ENCODE data around the gene IL18RAP. TPM values are rescaled to one million over a fixed set of nuclear protein-coding genes. Genes with fewer than 3 reads are reported as not detected.

IL18RAP gene
- total and polyA plus RNA-seq, 2 donors from 2014 or later, result 2.0 TPM; not detected in 1

- Histone ChIP-seq H3K4me3 (ENCODE audit: low read length in 3 of 3) (no peak overlapping the region), H3K27ac (ENCODE audit: low read depth in 2 of 2, low read length in 2 of 2) (no peak overlapping the region), H3K27me3 (ENCODE audit: control insufficient read depth, insufficient read depth, low read length) (no peaks in the 10 kb centered on the region), H3K9me3 (ENCODE audit: control insufficient read depth in 2 of 3, insufficient read depth in 1 of 3, low read length in 3 of 3) (peaks cover 0 to 7% (median 2%) of the 10 kb centered on the region in 3 donors), H3K36me3 (ENCODE audit: control insufficient read depth in 2 of 3, insufficient read depth in 3 of 3, low read length in 3 of 3) (no peaks in the 10 kb centered on the region), H3K9ac (ENCODE audit: low read length in 3 of 3) (no peak overlapping the region), H3K4me1 (ENCODE audit: control insufficient read depth in 2 of 3, insufficient read depth in 2 of 3, low read depth in 1 of 3, low read length in 3 of 3) (no peaks in the 10 kb centered on the region)
- FAIRE-seq (no peak), DNase-seq (no peak)
- TF ChIP-seq CTCF (IDR thresholded peaks at IDR 0.05; ENCODE audit: borderline replicate concordance, extremely low read depth, insufficient read depth), result no peak
- intact Hi-C loops (cut with DNase I), result no loop called here
Measured at GRCh38 chr2:102455061-102455670, 32.2 kb downstream of the IL18RAP start.

- peaks cover 0 to 7% (median 2%) of the 10 kb centered on the region in 3 donors for H3K9me3 ChIP-seq (ENCODE audit: control insufficient read depth in 2 of 3, insufficient read depth in 1 of 3, low read length in 3 of 3)
- H3K27me3 ChIP-seq (ENCODE audit: control insufficient read depth, insufficient read depth, low read length), result no peaks in the 10 kb centered on the region
- no peak for TF ChIP-seq CTCF (IDR thresholded peaks at IDR 0.05; ENCODE audit: borderline replicate concordance, extremely low read depth, insufficient read depth)
- intact Hi-C loops (cut with DNase I), result no loop called here
- H3K9ac ChIP-seq (ENCODE audit: low read length in 3 of 3), result no peak overlapping the region
- H3K4me3 ChIP-seq (ENCODE audit: low read length in 3 of 3), result no peak overlapping the region
- no peaks in the 10 kb centered on the region for H3K36me3 ChIP-seq (ENCODE audit: control insufficient read depth in 2 of 3, insufficient read depth in 3 of 3, low read length in 3 of 3)
- no peaks in the 10 kb centered on the region for H3K4me1 ChIP-seq (ENCODE audit: control insufficient read depth in 2 of 3, insufficient read depth in 2 of 3, low read depth in 1 of 3, low read length in 3 of 3)
- DNase-seq (no peak), FAIRE-seq (no peak)
- no peak overlapping the region for H3K27ac ChIP-seq (ENCODE audit: low read depth in 2 of 2, low read length in 2 of 2)
Measured at GRCh38 chr2:102460467-102460866, 37.5 kb downstream of the IL18RAP start.

- intact Hi-C loops (cut with DNase I), result no loop called here
- Histone ChIP-seq H3K9me3 (ENCODE audit: control insufficient read depth in 2 of 3, insufficient read depth in 1 of 3, low read length in 3 of 3) (no peaks in the 10 kb centered on the region), H3K36me3 (ENCODE audit: control insufficient read depth in 2 of 3, insufficient read depth in 3 of 3, low read length in 3 of 3) (no peaks in the 10 kb centered on the region), H3K27me3 (ENCODE audit: control insufficient read depth, insufficient read depth, low read length) (no peaks in the 10 kb centered on the region), H3K4me3 (ENCODE audit: low read length in 3 of 3) (no peak overlapping the region), H3K4me1 (ENCODE audit: control insufficient read depth in 2 of 3, insufficient read depth in 2 of 3, low read depth in 1 of 3, low read length in 3 of 3) (no peaks in the 10 kb centered on the region), H3K27ac (ENCODE audit: low read depth in 2 of 2, low read length in 2 of 2) (no peak overlapping the region), H3K9ac (ENCODE audit: low read length in 3 of 3) (no peak overlapping the region)
- FAIRE-seq, result no peak
- TF ChIP-seq CTCF (IDR thresholded peaks at IDR 0.05; ENCODE audit: borderline replicate concordance, extremely low read depth, insufficient read depth), result no peak
- no peak for DNase-seq
Measured at GRCh38 chr2:102461188-102461587, 38.2 kb downstream of the IL18RAP start.

GRCh38 chr2:102463160-102463559 is 40.2 kb downstream of the IL18RAP start:
- FAIRE-seq, result no peak
- Histone ChIP-seq H3K9me3 (ENCODE audit: control insufficient read depth in 2 of 3, insufficient read depth in 1 of 3, low read length in 3 of 3) (no peaks in the 10 kb centered on the region), H3K9ac (ENCODE audit: low read length in 3 of 3) (no peak overlapping the region), H3K4me3 (ENCODE audit: low read length in 3 of 3) (no peak overlapping the region), H3K27me3 (ENCODE audit: control insufficient read depth, insufficient read depth, low read length) (no peaks in the 10 kb centered on the region), H3K36me3 (ENCODE audit: control insufficient read depth in 2 of 3, insufficient read depth in 3 of 3, low read length in 3 of 3) (no peaks in the 10 kb centered on the region), H3K27ac (ENCODE audit: low read depth in 2 of 2, low read length in 2 of 2) (no peak overlapping the region), H3K4me1 (ENCODE audit: control insufficient read depth in 2 of 3, insufficient read depth in 2 of 3, low read depth in 1 of 3, low read length in 3 of 3) (no peaks in the 10 kb centered on the region)
- intact Hi-C loops (cut with DNase I), result no loop called here
- no peak for DNase-seq
- TF ChIP-seq CTCF (IDR thresholded peaks at IDR 0.05; ENCODE audit: borderline replicate concordance, extremely low read depth, insufficient read depth), result no peak
